Stimulated activated CD4-positive, alpha-beta T cell treated with anti-CD3 and anti-CD28 coated beads, Interleukin-15, amount 100 ng/mL, for 48 hours (primary cell): ENCODE data around the gene CHST12.
"Not testable (repeated sequence)": the region's sequence is repeated elsewhere in the genome, so short reads cannot be mapped to it uniquely, and the experiment has no call there.

Source experiments
- DNase-seq, 2 donors: peaks; one replicate each; pipeline ENCODE4 v3.0.0-alpha.2; 2020; ENCODE audit warnings: low read depth in 2 of 2

Gene CHST12

GRCh38 chr7:2378125-2378524 is 25.3 kb upstream of the CHST12 start:
- DNase-seq, result not testable (repeated sequence)

GRCh38 chr7:2379161-2379560 is 24.2 kb upstream of the CHST12 start:
- DNase-seq, result no peak

GRCh38 chr7:2379821-2380450 is 23.5 kb upstream of the CHST12 start:
- no peak for DNase-seq

- DNase-seq, result no peak
These were observed 22.9 kb upstream of the CHST12 start for GRCh38 chr7:2380461-2380860.

GRCh38 chr7:2381227-2381626 is 22.2 kb upstream of the CHST12 start:
- DNase-seq, result no peak

GRCh38 chr7:2381881-2382509 is 21.4 kb upstream of the CHST12 start:
- DNase-seq, result no peak

GRCh38 chr7:2383543-2384274 is 19.7 kb upstream of the CHST12 start:
- DNase-seq, result no peak

GRCh38 chr7:2384354-2385243 is 18.8 kb upstream of the CHST12 start:
- DNase-seq, result no peak

GRCh38 chr7:2386122-2386521 is 17.3 kb upstream of the CHST12 start:
- DNase-seq, result not testable (repeated sequence)

- no peak for DNase-seq
These were observed 16.3 kb upstream of the CHST12 start for GRCh38 chr7:2386964-2387669.

GRCh38 chr7:2387897-2388636 is 15.3 kb upstream of the CHST12 start:
- DNase-seq, result no peak

- DNase-seq, result no peak
These were observed 14.8 kb upstream of the CHST12 start for GRCh38 chr7:2388637-2388954.

- DNase-seq, result not testable (repeated sequence)
These were observed 13.2 kb upstream of the CHST12 start for GRCh38 chr7:2390020-2390816.

GRCh38 chr7:2393706-2394105 is 9.7 kb upstream of the CHST12 start:
- no peak for DNase-seq

GRCh38 chr7:2394566-2395082 is 8.8 kb upstream of the CHST12 start:
- DNase-seq, result no peak

- no peak for DNase-seq
These were observed 4.9 kb upstream of the CHST12 start for GRCh38 chr7:2398506-2398905.

- no peak for DNase-seq
These were observed 3.4 kb upstream of the CHST12 start for GRCh38 chr7:2399848-2400587.

GRCh38 chr7:2402687-2403013 is 761 bp upstream of the CHST12 start:
- no peak for DNase-seq
